Erythroblast (primary cell): ENCODE results near the gene ERC2.

Experiments used
- GATA1 ChIP-seq: IDR thresholded peaks from 2 replicates; pipeline ENCODE4 v1.6.1; 2011; ENCODE audit warnings: low read depth, mild to moderate bottlenecking, control low read depth, low read length, moderate library complexity
- POLR2A ChIP-seq: IDR thresholded peaks from 2 replicates; pipeline ENCODE4 v1.6.1; 2011; ENCODE audit warnings: mild to moderate bottlenecking, low read length

GRCh38 chr3:55718074-55718473 is 750.2 kb downstream of the ERC2 start:
- TF ChIP-seq POLR2A, result no peak
- no peak for TF ChIP-seq GATA1
